ENCODE measurements around the gene SCYL1. TPM values are rescaled to one million over a fixed set of nuclear protein-coding genes. Genes with fewer than 3 reads are reported as not detected.

Gene SCYL1
- total RNA-seq, 1 donor from 2014 or later: 103 TPM

DNA sequence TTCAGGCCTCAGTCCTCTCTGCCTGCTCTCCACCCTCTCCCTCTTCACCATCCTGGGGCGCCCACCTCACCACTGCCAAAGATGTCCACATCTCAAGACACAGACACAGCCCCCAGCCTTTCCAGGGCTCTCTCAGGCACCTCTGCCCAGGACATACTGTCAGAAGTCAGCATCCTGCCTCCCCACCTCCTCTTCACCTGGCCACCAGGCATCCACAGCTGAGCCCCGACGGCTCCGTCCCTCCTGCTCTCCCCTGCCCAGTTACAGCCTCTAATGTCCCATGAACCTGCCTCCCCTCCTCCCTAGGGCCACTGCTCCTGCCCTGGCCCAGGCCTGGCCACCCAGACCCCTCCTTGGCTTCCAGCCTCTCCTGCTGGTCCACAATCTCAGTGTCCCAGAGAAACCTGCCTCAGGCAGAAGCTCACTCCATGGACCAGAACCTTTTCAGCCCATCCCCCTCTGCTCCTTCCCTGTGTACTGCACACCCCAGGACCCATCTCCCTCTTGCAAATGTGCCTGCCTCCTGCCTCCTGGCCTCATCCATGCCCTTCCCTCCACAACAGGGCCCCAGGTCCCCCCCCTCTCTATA is 30.1 kb downstream of the SCYL1 start:
- TF ChIP-seq CTCF (IDR thresholded peaks at IDR 0.05): no peak
- Mint-ChIP-seq H3K27ac (ENCODE audit: unreplicated experiment) (peak overlapping the region; percentile 96), H3K4me1 (ENCODE audit: unreplicated experiment) (peaks cover 54% of the 10 kb centered on the region), H3K27me3 (ENCODE audit: unreplicated experiment) (no peaks in the 10 kb centered on the region), H3K36me3 (ENCODE audit: unreplicated experiment) (peaks cover 23% of the 10 kb centered on the region), H3K9me3 (ENCODE audit: unreplicated experiment) (no peaks in the 10 kb centered on the region), H3K4me3 (ENCODE audit: unreplicated experiment) (no peak overlapping the region)
- no peak for DNase-seq (ENCODE audit: extremely low spot score, unreplicated experiment)

DNA sequence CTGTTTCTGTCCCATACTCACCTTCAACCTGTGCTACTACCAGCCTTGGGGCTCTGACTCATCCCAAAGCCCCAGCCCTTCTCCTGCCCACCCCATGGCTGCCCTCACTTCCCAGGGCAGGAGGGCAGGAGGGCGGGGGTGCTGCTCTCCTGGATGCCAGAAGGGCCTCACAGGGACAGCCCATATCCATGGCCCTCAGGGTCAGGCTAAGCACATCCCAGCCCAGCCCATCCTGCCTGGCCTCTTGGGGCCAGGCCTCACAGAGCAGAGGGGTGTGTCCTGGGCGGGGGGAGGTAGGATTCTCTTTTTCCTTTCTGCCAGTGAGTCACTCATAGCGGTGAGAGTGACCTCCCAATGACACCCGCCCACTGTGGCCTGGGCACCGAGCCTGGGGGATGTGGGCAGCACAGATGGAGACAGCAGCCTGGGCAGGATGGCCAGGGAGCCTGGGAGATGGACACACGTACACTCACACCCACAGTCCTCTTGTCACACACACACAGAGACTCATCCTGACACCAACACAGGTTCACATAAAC is 30.9 kb downstream of the SCYL1 start:
- H3K27ac Mint-ChIP-seq (ENCODE audit: unreplicated experiment): peak overlapping the region; percentile 96
- no peaks in the 10 kb centered on the region for H3K9me3 Mint-ChIP-seq (ENCODE audit: unreplicated experiment)
- no peak for TF ChIP-seq CTCF (IDR thresholded peaks at IDR 0.05)
- H3K27me3 Mint-ChIP-seq (ENCODE audit: unreplicated experiment): no peaks in the 10 kb centered on the region
- peaks cover 62% of the 10 kb centered on the region for H3K4me1 Mint-ChIP-seq (ENCODE audit: unreplicated experiment)
- peaks cover 20% of the 10 kb centered on the region for H3K36me3 Mint-ChIP-seq (ENCODE audit: unreplicated experiment)
- DNase-seq (ENCODE audit: extremely low spot score, unreplicated experiment): no peak
- H3K4me3 Mint-ChIP-seq (ENCODE audit: unreplicated experiment): peak overlapping the region; percentile 81

GRCh38 chr11:65556470-65557279 is 31.8 kb downstream of the SCYL1 start:
- no peak for DNase-seq (ENCODE audit: extremely low spot score, unreplicated experiment)
- TF ChIP-seq CTCF (IDR thresholded peaks at IDR 0.05): no peak
- peaks cover 70% of the 10 kb centered on the region for H3K4me1 Mint-ChIP-seq (ENCODE audit: unreplicated experiment)
- peak overlapping the region; percentile 96 for H3K27ac Mint-ChIP-seq (ENCODE audit: unreplicated experiment)
- peak overlapping the region; percentile 81 for H3K4me3 Mint-ChIP-seq (ENCODE audit: unreplicated experiment)
- peaks cover 11% of the 10 kb centered on the region for H3K36me3 Mint-ChIP-seq (ENCODE audit: unreplicated experiment)
- H3K9me3 Mint-ChIP-seq (ENCODE audit: unreplicated experiment): no peaks in the 10 kb centered on the region
- H3K27me3 Mint-ChIP-seq (ENCODE audit: unreplicated experiment): no peaks in the 10 kb centered on the region

DNA sequence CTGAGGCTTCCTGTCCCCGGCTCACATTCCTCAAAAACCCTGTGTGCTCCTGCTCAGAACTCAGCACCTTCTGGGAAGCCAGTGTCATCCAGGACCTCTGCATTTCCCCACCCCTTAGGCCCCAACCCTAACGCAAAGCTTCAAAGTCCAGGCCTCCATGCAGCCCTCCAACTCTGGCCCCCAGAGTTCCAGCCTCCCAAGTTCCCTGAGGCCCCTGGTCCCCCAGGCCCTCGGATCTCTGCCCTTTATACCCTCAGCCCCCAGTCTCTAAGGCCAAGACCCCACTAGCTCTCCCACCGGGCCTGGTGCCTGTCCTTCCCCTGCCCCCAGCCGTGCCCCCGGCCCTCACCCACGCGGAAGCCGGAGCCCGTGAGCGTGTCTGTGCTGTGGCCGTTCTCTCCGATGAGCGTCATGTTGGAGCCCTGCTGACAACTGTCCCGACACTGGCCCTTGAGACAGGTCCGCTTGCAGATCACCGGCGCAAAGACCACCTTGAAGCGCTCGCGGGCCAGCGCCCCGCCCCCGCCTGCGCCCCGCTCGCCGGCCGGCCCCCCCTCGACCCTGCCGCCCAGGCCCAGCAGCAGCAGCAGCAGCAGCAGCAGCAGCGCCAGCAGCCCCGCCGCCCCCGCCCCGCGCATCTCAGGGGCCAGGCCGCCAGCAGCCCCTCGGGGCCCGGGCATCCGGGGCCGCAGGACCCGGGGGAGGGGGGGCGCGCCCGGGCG is 32.6 kb downstream of the SCYL1 start:
- Mint-ChIP-seq H3K27ac (ENCODE audit: unreplicated experiment) (peak overlapping the region; percentile 96), H3K4me3 (ENCODE audit: unreplicated experiment) (peak overlapping the region; percentile 81), H3K4me1 (ENCODE audit: unreplicated experiment) (peaks cover 70% of the 10 kb centered on the region), H3K27me3 (ENCODE audit: unreplicated experiment) (no peaks in the 10 kb centered on the region), H3K36me3 (ENCODE audit: unreplicated experiment) (peaks cover 6% of the 10 kb centered on the region), H3K9me3 (ENCODE audit: unreplicated experiment) (no peaks in the 10 kb centered on the region)
- DNase-seq (ENCODE audit: extremely low spot score, unreplicated experiment): no peak
- TF ChIP-seq CTCF (IDR thresholded peaks at IDR 0.05): no peak

All from osteocyte (in vitro differentiated cells).